ENCODE results near the gene SPEM3. TPM values are rescaled to one million over a fixed set of nuclear protein-coding genes. Genes with fewer than 3 reads are reported as not detected.

Gene SPEM3
- total RNA-seq, 1 donor from 2014 or later, result not detected

- peaks cover 72% of the 10 kb centered on the region for H3K27me3 Mint-ChIP-seq (ENCODE audit: low read depth)
- no peak overlapping the region for H3K27ac Mint-ChIP-seq (ENCODE audit: unreplicated experiment)
- TF ChIP-seq, protein P1, sequence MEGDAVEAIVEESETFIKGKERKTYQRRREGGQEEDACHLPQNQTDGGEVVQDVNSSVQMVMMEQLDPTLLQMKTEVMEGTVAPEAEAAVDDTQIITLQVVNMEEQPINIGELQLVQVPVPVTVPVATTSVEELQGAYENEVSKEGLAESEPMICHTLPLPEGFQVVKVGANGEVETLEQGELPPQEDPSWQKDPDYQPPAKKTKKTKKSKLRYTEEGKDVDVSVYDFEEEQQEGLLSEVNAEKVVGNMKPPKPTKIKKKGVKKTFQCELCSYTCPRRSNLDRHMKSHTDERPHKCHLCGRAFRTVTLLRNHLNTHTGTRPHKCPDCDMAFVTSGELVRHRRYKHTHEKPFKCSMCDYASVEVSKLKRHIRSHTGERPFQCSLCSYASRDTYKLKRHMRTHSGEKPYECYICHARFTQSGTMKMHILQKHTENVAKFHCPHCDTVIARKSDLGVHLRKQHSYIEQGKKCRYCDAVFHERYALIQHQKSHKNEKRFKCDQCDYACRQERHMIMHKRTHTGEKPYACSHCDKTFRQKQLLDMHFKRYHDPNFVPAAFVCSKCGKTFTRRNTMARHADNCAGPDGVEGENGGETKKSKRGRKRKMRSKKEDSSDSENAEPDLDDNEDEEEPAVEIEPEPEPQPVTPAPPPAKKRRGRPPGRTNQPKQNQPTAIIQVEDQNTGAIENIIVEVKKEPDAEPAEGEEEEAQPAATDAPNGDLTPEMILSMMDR (conservative IDR thresholded peaks at IDR 0.05), result no peak
- peaks cover 6% of the 10 kb centered on the region for H3K36me3 Mint-ChIP-seq (ENCODE audit: low read depth)
- peaks cover 55% of the 10 kb centered on the region for H3K4me1 Mint-ChIP-seq
- peak overlapping the region; percentile 68 for H3K4me3 Mint-ChIP-seq
- no peaks in the 10 kb centered on the region for H3K9me3 Mint-ChIP-seq
- no peak for DNase-seq (ENCODE audit: low read depth, low spot score)
Observed at GRCh38 chr17:7442142-7442541, 13.5 kb downstream of the SPEM3 start.

DNA sequence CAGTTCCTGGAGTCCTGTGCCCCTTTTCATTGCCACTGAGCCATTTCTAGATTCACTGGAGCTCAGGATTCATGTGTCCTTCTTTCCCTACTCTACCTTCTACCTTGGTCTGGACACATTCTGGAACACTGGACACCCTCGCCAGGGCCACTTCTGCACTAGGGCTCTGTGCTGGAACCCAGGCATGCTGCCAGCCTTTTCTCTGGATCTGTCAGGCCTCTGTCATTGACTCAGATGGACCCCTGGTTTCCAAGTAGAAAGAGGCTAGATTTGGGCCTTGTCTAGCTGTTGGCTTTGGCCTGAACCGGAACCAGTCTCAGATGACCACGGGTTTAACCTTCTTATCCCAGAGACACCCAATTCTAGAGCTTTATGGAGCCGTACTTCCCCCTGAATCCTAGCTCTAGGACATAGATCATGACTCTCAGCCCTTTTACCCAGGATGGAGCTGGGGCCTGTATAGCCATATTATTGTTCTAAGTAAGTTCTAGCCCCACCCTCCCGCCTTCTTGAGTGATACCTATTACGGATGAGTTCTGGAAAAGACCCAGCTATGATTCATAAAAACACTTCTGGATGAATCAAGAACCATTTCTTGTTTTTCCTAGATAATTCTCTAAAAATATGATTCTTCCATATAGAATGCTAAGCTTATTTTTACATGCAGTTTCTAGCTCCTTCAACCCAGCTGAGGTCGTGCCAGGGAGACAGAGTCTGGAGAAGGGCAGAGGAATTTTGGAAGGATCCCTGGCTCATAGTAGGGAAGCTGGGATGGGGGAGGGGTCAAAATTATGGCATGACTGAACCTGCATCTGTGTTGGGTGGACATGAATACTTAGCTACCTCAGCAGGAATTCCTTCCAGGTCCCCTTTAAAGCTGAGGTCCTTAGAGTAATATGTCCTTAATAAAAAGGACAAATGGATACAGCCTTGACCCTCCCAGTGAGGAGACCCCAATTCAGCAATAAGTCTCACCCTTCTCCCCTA lies 15.1 kb downstream of the SPEM3 start:
- Mint-ChIP-seq H3K4me1 (peaks cover 44% of the 10 kb centered on the region), H3K4me3 (peak overlapping the region; percentile 72), H3K27ac (ENCODE audit: unreplicated experiment) (no peak overlapping the region), H3K36me3 (ENCODE audit: low read depth) (peaks cover 3% of the 10 kb centered on the region), H3K9me3 (no peaks in the 10 kb centered on the region), H3K27me3 (ENCODE audit: low read depth) (peaks cover 62% of the 10 kb centered on the region)
- TF ChIP-seq, protein P1 (conservative IDR thresholded peaks at IDR 0.05), result no peak
- DNase-seq (ENCODE audit: low read depth, low spot score), result no peak

DNA sequence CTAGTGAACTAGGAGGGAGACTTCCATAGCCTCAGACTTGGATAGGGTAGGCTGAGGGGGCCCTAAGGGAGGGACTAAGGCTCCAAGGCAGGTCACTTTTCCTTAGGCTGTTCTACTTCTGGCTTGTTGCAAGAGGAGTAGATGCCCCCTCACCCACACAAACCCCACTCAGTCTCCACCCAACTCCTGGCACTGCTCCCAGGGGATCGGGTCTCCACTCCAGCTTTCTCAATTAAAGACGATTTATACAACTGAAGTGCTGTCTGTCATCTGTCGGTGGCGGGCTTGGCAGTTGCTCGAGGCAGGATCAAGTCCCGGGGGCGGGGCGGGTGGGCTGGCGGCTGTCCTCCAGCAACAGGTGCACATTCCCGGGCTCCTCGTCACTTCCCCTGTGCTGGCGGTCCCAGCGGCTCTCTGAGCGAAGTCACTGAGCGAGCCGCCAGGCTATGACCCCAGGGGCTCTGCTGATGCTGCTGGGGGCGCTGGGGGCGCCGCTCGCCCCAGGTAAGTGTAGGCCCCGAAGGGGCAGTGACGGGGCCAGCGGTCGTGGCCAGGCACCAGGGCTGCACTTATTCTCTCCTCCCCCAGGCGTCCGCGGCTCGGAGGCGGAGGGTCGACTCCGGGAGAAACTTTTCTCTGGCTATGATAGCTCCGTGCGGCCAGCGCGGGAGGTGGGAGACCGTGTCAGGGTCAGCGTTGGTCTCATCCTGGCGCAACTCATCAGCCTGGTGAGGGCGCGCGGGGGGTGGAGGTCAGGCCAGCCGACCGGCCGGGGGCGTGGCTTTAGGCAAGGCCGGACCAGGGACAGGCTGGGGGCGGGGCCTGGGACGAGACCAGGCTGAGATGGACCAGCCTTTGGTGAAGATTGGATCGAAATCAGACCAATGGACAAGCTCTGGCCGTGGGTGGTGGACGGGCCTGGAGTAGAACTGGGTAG lies 16.3 kb downstream of the SPEM3 start, which contains the start of gene CHRNB1:
CHRNB1 (plus strand) TSS at position 380 of the 937 bp plus-strand sequence; CDS start at position 447, 67 bp downstream.
- Mint-ChIP-seq H3K27me3 (ENCODE audit: low read depth) (peaks cover 54% of the 10 kb centered on the region), H3K36me3 (ENCODE audit: low read depth) (no peaks in the 10 kb centered on the region), H3K27ac (ENCODE audit: unreplicated experiment) (peak within 1 kb of the TSS; percentile 87), H3K4me3 (peak within 1 kb of the TSS; percentile 85), H3K4me1 (peaks cover 39% of the 10 kb centered on the region), H3K9me3 (no peaks in the 10 kb centered on the region)
- DNase-seq (ENCODE audit: low read depth, low spot score), result peak; percentile 73
- TF ChIP-seq, protein P1 (conservative IDR thresholded peaks at IDR 0.05), result peak; percentile 37

- Mint-ChIP-seq H3K4me1 (peaks cover 34% of the 10 kb centered on the region), H3K27me3 (ENCODE audit: low read depth) (peaks cover 48% of the 10 kb centered on the region), H3K36me3 (ENCODE audit: low read depth) (no peaks in the 10 kb centered on the region), H3K4me3 (peak overlapping the region; percentile 85), H3K27ac (ENCODE audit: unreplicated experiment) (peak overlapping the region; percentile 87), H3K9me3 (no peaks in the 10 kb centered on the region)
- TF ChIP-seq, protein P1 (conservative IDR thresholded peaks at IDR 0.05), result no peak
- no peak for DNase-seq (ENCODE audit: low read depth, low spot score)
Observed at GRCh38 chr17:7445619-7445968, 16.9 kb downstream of the SPEM3 start.

DNA sequence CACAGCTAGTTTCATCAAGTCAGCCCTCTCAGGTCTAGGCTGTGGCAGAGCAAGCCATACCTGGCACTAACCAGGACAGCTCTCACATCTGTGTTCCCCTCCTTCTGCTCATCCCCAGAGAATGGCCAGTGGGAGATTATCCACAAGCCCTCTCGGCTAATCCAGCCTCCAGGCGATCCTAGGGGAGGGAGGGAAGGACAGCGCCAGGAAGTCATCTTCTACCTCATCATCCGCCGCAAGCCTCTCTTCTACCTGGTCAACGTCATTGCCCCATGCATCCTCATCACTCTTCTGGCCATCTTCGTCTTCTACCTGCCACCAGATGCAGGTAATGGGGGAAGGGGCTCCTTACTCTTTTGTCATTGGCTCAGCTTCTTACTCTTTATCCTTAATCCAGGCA lies 19.8 kb downstream of the SPEM3 start:
- H3K9me3 Mint-ChIP-seq, result no peaks in the 10 kb centered on the region
- H3K27ac Mint-ChIP-seq (ENCODE audit: unreplicated experiment), result no peak overlapping the region
- DNase-seq (ENCODE audit: low read depth, low spot score), result no peak
- H3K4me3 Mint-ChIP-seq, result no peak overlapping the region
- no peaks in the 10 kb centered on the region for H3K36me3 Mint-ChIP-seq (ENCODE audit: low read depth)
- TF ChIP-seq, protein P1 (conservative IDR thresholded peaks at IDR 0.05), result no peak
- H3K27me3 Mint-ChIP-seq (ENCODE audit: low read depth), result peaks cover 26% of the 10 kb centered on the region
- H3K4me1 Mint-ChIP-seq, result peaks cover 16% of the 10 kb centered on the region

All from neural crest cell (in vitro differentiated cells).